ENCODE data around the gene SPOCK2. TPM values are rescaled to one million over a fixed set of nuclear protein-coding genes. Genes with fewer than 3 reads are reported as not detected.

SPOCK2 gene
- total and polyA plus RNA-seq, 2 of the 13 experiments (the other 11 are each of a cell fraction or from before 2014, with no cell fraction given) = 8.6 to 30.6 TPM

GRCh38 chr10:72056113-72056512, 32.2 kb downstream of the SPOCK2 start (continued):
- no peak for TF ChIP-seq DMTF1 (CRISPR knock-in tag; IDR thresholded peaks at IDR 0.05)
- TF ChIP-seq SMYD3 (CRISPR knock-in tag; IDR thresholded peaks at IDR 0.05) = no peak
- TF ChIP-seq NONO (IDR thresholded peaks at IDR 0.05) = no peak
- TF ChIP-seq NONO (CRISPR knock-in tag; conservative IDR thresholded peaks at IDR 0.05) = no peak
- no peak for TF ChIP-seq HIVEP1 (CRISPR knock-in tag; IDR thresholded peaks at IDR 0.05)
- peak; percentile 56; the same call in 1 of the 2 replicates for TF ChIP-seq ZNF629 (CRISPR knock-in tag; conservative IDR thresholded peaks at IDR 0.05)
- TF ChIP-seq SOX5 (CRISPR knock-in tag; IDR thresholded peaks at IDR 0.05; ENCODE audit: borderline replicate concordance) = no peak
- TF ChIP-seq MYPOP (CRISPR knock-in tag; IDR thresholded peaks at IDR 0.05) = 0 out of 2 replicates have a peak, but pooled peaks have one; percentile 4

GRCh38 chr10:72053690-72054089, 34.7 kb downstream of the SPOCK2 start:
- ChIA-PET POLR2A (interaction anchor here (0.7 to 2.2 kb wide), 4 partner anchors 9 to 268 kb away, joined by 3 to 5 read pairs (median 4); no protein-coding TSS in a partner anchor), CTCF (ENCODE audit: low intra/inter-chr PET ratio, low total read pairs) (no interaction called here)
- Histone ChIP-seq H3K79me2 (ENCODE audit: insufficient read depth, low read length) (no peaks in the 10 kb centered on the region), H3K27me3 (ENCODE audit: control insufficient read depth in 1 of 2, insufficient read depth in 2 of 2, low read length in 2 of 2) (no peaks in the 10 kb centered on the region), H3K9ac (ENCODE audit: insufficient read depth, low read depth, low read length) (no peak overlapping the region), H4K20me1 (ENCODE audit: insufficient read depth, low read length) (no peaks in the 10 kb centered on the region), H3K4me3 (replicated peaks in 1 of 3; ENCODE audit: insufficient read depth in 1 of 3, low read depth in 2 of 3, low read length in 3 of 3) (no peak overlapping the region), H3K9me3 (ENCODE audit: low read length) (peaks cover 5% of the 10 kb centered on the region; the same call in 1 of the 2 replicates), H3K4me1 (ENCODE audit: insufficient read depth, low read length) (peaks cover 81% of the 10 kb centered on the region), H3K4me2 (ENCODE audit: low read depth, low read length) (no peak overlapping the region), H3K27ac (ENCODE audit: extremely low read length, insufficient read depth, low read length) (no peak overlapping the region), H3K36me3 (replicated peaks in 1 of 2; ENCODE audit: control insufficient read depth in 1 of 2, insufficient read depth in 2 of 2, low read length in 2 of 2) (no peaks in the 10 kb centered on the region), H2AFZ (ENCODE audit: low read length) (no peak overlapping the region)
- BruUV-seq (replicated peaks) = no TSS peak
- intact Hi-C loops (cut with micrococcal nuclease; ENCODE audit: unreplicated experiment) (no loop called here), in situ Hi-C loops (cut with HindIII; ENCODE audit: extremely low pct_ligation_motif_present, low pct_unique_long_range_greater_than_20kb) (no loop called here)
- FAIRE-seq (no peak), DNase-seq (ENCODE audit: low spot score) (no peak), ATAC-seq (no peak)
- 72% methylated on average over 2 of the region's 7 CpGs for WGBS (ENCODE audit: low lambda C conversion rate)
- TF ChIP-seq POGK (CRISPR knock-in tag; conservative IDR thresholded peaks at IDR 0.05) (no peak), DBP (CRISPR knock-in tag; IDR thresholded peaks at IDR 0.05; ENCODE audit: not compliant biosample characterization) (no peak), E2F1 (CRISPR knock-in tag; IDR thresholded peaks at IDR 0.05) (no peak), ZFYVE20 (CRISPR knock-in tag; IDR thresholded peaks at IDR 0.05; ENCODE audit: borderline replicate concordance, low read depth) (no peak), SAFB2 (CRISPR knock-in tag; IDR thresholded peaks at IDR 0.05; ENCODE audit: borderline replicate concordance, low read depth) (no peak), FOSL2 (CRISPR knock-in tag; IDR thresholded peaks at IDR 0.05) (no peak), HOXA9 (CRISPR knock-in tag; IDR thresholded peaks at IDR 0.05; ENCODE audit: borderline replicate concordance) (no peak), ZBTB7A (CRISPR knock-in tag; IDR thresholded peaks at IDR 0.05) (no peak), FLYWCH1 (CRISPR knock-in tag; IDR thresholded peaks at IDR 0.05) (no peak)

Data from HepG2 (cell line).